Gastrocnemius medialis (tissue), 4 donors: ENCODE data around the gene SSBP2.

Source experiments
- CTCF ChIP-seq, 5 experiments: fragments of 450-650 bp in 3 of 5; fragments of 200-600 bp in 2 of 5; sonication (generic) in 2 of 5; IDR thresholded peaks in 4 of 5; conservative IDR thresholded peaks in 1 of 5; 1 replicate in 4 of 5; 2 replicates in 1 of 5; pipeline ENCODE4 v1.5.1; 2016 to 2019; ENCODE audit warnings: antibody characterized with exemption in 5 of 5, mild to moderate bottlenecking in 3 of 5, moderate library complexity in 3 of 5
- POLR2A ChIP-seq, 2 donors: fragments of 450-650 bp; IDR thresholded peaks; one replicate each; pipeline ENCODE4 v1.6.1; 2017; ENCODE audit warnings: antibody characterized with exemption in 2 of 2, mild to moderate bottlenecking in 2 of 2, moderate library complexity in 2 of 2

- no peak for TF ChIP-seq CTCF (IDR thresholded peaks at IDR 0.05 in 4 of 5, conservative IDR thresholded peaks at IDR 0.05 in 1 of 5)
- no peak for TF ChIP-seq POLR2A (IDR thresholded peaks at IDR 0.05)
Measured at GRCh38 chr5:81389025-81389424, 361.9 kb downstream of the SSBP2 start.
